Measurements from ENCODE around the gene ESPNL. TPM values are rescaled to one million over a fixed set of nuclear protein-coding genes. Genes with fewer than 3 reads are reported as not detected.
"Not testable (repeated sequence)": the region's sequence is repeated elsewhere in the genome, so short reads cannot be mapped to it uniquely, and the experiment has no call there.

ESPNL gene
- total and polyA plus RNA-seq, 9 of the 15 experiments (the other 6 are each of a cell fraction or from before 2014, with no cell fraction given), result 0.03 to 0.09 (median 0.05) TPM; not detected in 3

GRCh38 chr2:238066718-238067117 lies 33.4 kb upstream of the ESPNL start:
- FAIRE-seq; H3K9ac ChIP-seq (ENCODE audit: insufficient read depth in 1 of 2, low read depth in 2 of 2, low read length in 2 of 2); CTCF ChIA-PET (ENCODE audit: low intra/inter-chr PET ratio); H3K9me3 ChIP-seq (replicated peaks; ENCODE audit: control insufficient read depth, insufficient read depth, low read depth, low read length); H2AFZ ChIP-seq (ENCODE audit: low read depth, low read length); H4K20me1 ChIP-seq (replicated peaks; ENCODE audit: control insufficient read depth, insufficient read depth, low read length); ATAC-seq; H3K9me1 ChIP-seq (ENCODE audit: control insufficient read depth, insufficient read depth, low read length); in situ Hi-C loops (cut with MboI); BruUV-seq (replicated peaks); POLR2A ChIA-PET; H3K4me3 ChIP-seq; intact Hi-C loops (cut with micrococcal nuclease); H3K4me2 ChIP-seq (ENCODE audit: insufficient read depth, low read length); H3K27ac ChIP-seq (ENCODE audit: extremely low read depth, low read depth, low read length); H3K27me3 ChIP-seq (ENCODE audit: control insufficient read depth in 2 of 2, insufficient read depth in 2 of 2, low read length in 2 of 2); DNase-seq (ENCODE audit: extremely low read depth in 1 of 4, low spot score in 3 of 4); H3K4me1 ChIP-seq (replicated peaks in 1 of 2; ENCODE audit: control insufficient read depth in 2 of 2, insufficient read depth in 2 of 2, low read length in 2 of 2): not testable (repeated sequence)
- H3K36me3 ChIP-seq (ENCODE audit: control insufficient read depth, insufficient read depth, low read length), result peaks cover 73% of the 10 kb centered on the region
- peak; percentile 49; the same call in 1 of the 2 replicates for TF ChIP-seq ZNF431 (CRISPR knock-in tag; IDR thresholded peaks at IDR 0.05)
- WGBS (ENCODE audit: insufficient coverage, low coverage, missing lambda C conversion rate), result 93% methylated on average over 7 of the region's 7 CpGs
- H3K79me2 ChIP-seq (ENCODE audit: control insufficient read depth, insufficient read depth, low read length), result peaks cover 24% of the 10 kb centered on the region

GRCh38 chr2:238067939-238068338 lies 32.2 kb upstream of the ESPNL start:
- H3K9me1 ChIP-seq (ENCODE audit: control insufficient read depth, insufficient read depth, low read length), result no peaks in the 10 kb centered on the region
- in situ Hi-C loops (cut with MboI), result no loop called here
- no TSS peak for BruUV-seq (replicated peaks)
- TF ChIP-seq ZNF121 (CRISPR knock-in tag; conservative IDR thresholded peaks at IDR 0.05) (no peak), SOX6 (IDR thresholded peaks at IDR 0.05) (no peak), SIRT6 (IDR thresholded peaks at IDR 0.05; ENCODE audit: low read depth, low read length) (no peak), ZNF668 (CRISPR knock-in tag; IDR thresholded peaks at IDR 0.05) (no peak), LCOR (CRISPR knock-in tag; IDR thresholded peaks at IDR 0.05) (no peak), RHOXF2B (CRISPR knock-in tag; conservative IDR thresholded peaks at IDR 0.05) (no peak)
- TF ChIP-seq, protein P1, sequence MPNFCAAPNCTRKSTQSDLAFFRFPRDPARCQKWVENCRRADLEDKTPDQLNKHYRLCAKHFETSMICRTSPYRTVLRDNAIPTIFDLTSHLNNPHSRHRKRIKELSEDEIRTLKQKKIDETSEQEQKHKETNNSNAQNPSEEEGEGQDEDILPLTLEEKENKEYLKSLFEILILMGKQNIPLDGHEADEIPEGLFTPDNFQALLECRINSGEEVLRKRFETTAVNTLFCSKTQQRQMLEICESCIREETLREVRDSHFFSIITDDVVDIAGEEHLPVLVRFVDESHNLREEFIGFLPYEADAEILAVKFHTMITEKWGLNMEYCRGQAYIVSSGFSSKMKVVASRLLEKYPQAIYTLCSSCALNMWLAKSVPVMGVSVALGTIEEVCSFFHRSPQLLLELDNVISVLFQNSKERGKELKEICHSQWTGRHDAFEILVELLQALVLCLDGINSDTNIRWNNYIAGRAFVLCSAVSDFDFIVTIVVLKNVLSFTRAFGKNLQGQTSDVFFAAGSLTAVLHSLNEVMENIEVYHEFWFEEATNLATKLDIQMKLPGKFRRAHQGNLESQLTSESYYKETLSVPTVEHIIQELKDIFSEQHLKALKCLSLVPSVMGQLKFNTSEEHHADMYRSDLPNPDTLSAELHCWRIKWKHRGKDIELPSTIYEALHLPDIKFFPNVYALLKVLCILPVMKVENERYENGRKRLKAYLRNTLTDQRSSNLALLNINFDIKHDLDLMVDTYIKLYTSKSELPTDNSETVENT (CRISPR knock-in tag; IDR thresholded peaks at IDR 0.05), result no peak
- TF ChIP-seq, protein P2, sequence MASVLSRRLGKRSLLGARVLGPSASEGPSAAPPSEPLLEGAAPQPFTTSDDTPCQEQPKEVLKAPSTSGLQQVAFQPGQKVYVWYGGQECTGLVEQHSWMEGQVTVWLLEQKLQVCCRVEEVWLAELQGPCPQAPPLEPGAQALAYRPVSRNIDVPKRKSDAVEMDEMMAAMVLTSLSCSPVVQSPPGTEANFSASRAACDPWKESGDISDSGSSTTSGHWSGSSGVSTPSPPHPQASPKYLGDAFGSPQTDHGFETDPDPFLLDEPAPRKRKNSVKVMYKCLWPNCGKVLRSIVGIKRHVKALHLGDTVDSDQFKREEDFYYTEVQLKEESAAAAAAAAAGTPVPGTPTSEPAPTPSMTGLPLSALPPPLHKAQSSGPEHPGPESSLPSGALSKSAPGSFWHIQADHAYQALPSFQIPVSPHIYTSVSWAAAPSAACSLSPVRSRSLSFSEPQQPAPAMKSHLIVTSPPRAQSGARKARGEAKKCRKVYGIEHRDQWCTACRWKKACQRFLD (CRISPR knock-in tag; IDR thresholded peaks at IDR 0.05), result no peak
- TF ChIP-seq, protein P3, sequence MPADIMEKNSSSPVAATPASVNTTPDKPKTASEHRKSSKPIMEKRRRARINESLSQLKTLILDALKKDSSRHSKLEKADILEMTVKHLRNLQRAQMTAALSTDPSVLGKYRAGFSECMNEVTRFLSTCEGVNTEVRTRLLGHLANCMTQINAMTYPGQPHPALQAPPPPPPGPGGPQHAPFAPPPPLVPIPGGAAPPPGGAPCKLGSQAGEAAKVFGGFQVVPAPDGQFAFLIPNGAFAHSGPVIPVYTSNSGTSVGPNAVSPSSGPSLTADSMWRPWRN (IDR thresholded peaks at IDR 0.05; ENCODE audit: low read depth), result no peak
- TF ChIP-seq, protein P4, sequence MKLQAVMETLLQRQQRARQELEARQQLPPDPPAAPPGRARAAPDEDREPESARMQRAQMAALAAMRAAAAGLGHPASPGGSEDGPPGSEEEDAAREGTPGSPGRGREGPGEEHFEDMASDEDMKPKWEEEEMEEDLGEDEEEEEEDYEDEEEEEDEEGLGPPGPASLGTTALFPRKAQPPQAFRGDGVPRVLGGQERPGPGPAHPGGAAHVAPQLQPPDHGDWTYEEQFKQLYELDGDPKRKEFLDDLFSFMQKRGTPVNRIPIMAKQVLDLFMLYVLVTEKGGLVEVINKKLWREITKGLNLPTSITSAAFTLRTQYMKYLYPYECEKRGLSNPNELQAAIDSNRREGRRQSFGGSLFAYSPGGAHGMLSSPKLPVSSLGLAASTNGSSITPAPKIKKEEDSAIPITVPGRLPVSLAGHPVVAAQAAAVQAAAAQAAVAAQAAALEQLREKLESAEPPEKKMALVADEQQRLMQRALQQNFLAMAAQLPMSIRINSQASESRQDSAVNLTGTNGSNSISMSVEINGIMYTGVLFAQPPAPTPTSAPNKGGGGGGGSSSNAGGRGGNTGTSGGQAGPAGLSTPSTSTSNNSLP (IDR thresholded peaks at IDR 0.05; ENCODE audit: borderline replicate concordance, low read depth, low read length), result no peak

More at GRCh38 chr2:238067939-238068338, 32.2 kb upstream of the ESPNL start:
- ATAC-seq, result no peak
- Histone ChIP-seq H3K9me3 (replicated peaks; ENCODE audit: control insufficient read depth, insufficient read depth, low read depth, low read length) (no peaks in the 10 kb centered on the region), H3K79me2 (ENCODE audit: control insufficient read depth, insufficient read depth, low read length) (peaks cover 11% of the 10 kb centered on the region), H4K20me1 (replicated peaks; ENCODE audit: control insufficient read depth, insufficient read depth, low read length) (no peaks in the 10 kb centered on the region), H3K27me3 (ENCODE audit: control insufficient read depth in 2 of 2, insufficient read depth in 2 of 2, low read length in 2 of 2) (no peaks in the 10 kb centered on the region), H3K27ac (ENCODE audit: extremely low read depth, low read depth, low read length) (no peak overlapping the region), H3K4me2 (ENCODE audit: insufficient read depth, low read length) (no peak overlapping the region), H3K4me3 (no peak overlapping the region), H3K36me3 (ENCODE audit: control insufficient read depth, insufficient read depth, low read length) (peaks cover 82% of the 10 kb centered on the region), H3K9ac (ENCODE audit: insufficient read depth in 1 of 2, low read depth in 2 of 2, low read length in 2 of 2) (no peak overlapping the region), H3K4me1 (replicated peaks in 1 of 2; ENCODE audit: control insufficient read depth in 2 of 2, insufficient read depth in 2 of 2, low read length in 2 of 2) (peaks cover 0 to 3% of the 10 kb centered on the region in 2 experiments; a peak in 2 of 5 replicates), H2AFZ (ENCODE audit: low read depth, low read length) (no peak overlapping the region)
- no peak for FAIRE-seq
- 84% methylated on average over 5 of the region's 7 CpGs for WGBS (ENCODE audit: insufficient coverage, low coverage, missing lambda C conversion rate)
- CTCF ChIA-PET (ENCODE audit: low intra/inter-chr PET ratio), result no interaction called here
- POLR2A ChIA-PET, result no interaction called here
- intact Hi-C loops (cut with micrococcal nuclease), result no loop called here
- DNase-seq (ENCODE audit: extremely low read depth in 1 of 4, low spot score in 3 of 4), result no peak
